GM18498 (cell line): ENCODE results near the gene LONP1.
A peak's percentile ranks its signal among the peaks of the same experiment; 100 is the strongest.
"Not testable (repeated sequence)": the region's sequence is repeated elsewhere in the genome, so short reads cannot be mapped to it uniquely, and the experiment has no call there.

ENCODE experiments used
- ATAC-seq: cut with Tn5 transposase; IDR thresholded peaks from one replicate; pipeline ENCODE4 v1.9.1; 2021; ENCODE audit warnings: mild to moderate bottlenecking, moderate library complexity; ENCODE audit not compliant: unreplicated experiment

LONP1 gene

GRCh38 chr19:5694167-5694955 lies 25.6 kb downstream of the LONP1 start:
- ATAC-seq: no peak

- no peak for ATAC-seq
These were observed 26.5 kb downstream of the LONP1 start for GRCh38 chr19:5693195-5694166.

DNA sequence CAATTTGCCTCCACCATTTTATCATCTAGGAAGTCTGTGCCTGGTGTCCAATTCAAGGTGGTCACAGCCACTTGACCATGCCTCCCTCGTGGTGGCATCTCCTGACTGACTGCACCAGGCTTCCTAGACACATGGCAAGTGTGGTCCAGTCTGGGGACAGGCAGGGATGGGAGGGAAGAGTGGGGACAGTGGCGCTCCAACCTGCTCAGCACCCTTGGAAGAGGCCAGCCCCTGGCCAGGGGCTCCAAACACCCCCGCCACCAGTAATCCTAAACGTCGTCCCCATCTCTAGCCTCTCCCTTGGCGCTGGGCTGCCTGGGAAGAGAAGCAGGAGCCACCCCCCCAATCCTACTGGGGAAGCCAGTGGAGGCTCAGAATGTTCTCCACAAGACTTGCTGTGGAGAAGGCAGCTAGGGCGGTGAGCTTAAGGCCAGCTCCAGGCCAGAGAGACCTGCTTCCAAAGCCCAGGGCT lies 27.2 kb downstream of the LONP1 start:
- ATAC-seq: no peak

- ATAC-seq: no peak
These were observed 27.9 kb downstream of the LONP1 start for GRCh38 chr19:5691822-5692722.

- ATAC-seq: no peak
These were observed 28.8 kb downstream of the LONP1 start for GRCh38 chr19:5690955-5691821.

DNA sequence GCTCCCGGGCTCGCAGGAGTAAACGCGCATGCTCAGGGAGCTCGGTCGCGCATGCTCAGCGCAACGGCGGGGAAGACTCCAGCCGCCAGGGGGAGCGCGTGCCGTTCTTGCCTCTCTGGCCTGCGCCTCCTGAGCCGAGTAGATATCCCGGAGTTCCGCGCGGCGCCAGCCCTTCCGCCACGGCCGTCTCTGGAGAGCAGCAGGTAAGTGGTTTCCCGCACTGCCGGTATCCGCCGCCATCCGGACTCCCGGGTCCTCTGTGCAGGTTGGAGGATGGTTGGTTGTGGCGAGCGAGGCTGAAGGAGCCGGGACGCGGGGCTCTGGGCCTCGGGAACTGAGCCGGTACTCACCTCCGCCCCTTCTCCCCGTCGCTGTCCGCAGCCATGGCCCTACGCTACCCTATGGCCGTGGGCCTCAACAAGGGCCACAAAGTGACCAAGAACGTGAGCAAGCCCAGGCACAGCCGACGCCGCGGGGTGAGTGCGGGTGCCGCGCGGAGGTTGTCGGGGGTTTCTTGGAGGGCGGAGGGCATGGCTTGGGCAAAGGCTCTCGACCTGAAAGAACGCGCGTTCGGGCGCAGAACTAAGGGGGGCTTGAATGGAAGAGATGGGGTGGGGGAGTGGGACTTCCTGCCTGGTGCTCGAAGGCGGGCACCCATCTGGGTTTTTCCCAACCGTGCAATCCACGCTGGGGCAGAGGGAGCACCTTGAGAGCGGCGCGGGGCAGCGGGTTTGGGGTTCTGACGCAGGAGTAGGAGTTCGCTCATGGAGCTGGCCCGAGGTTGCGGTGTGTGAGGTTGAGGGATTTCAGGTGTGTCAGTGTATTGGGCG lies 29.6 kb downstream of the LONP1 start, which contains the start of gene RPL36:
TSS of gene RPL36 (plus strand) at position 171 of the 830 bp plus-strand sequence. CDS start at position 384, 213 bp downstream.
- ATAC-seq: peak; percentile 48

DNA sequence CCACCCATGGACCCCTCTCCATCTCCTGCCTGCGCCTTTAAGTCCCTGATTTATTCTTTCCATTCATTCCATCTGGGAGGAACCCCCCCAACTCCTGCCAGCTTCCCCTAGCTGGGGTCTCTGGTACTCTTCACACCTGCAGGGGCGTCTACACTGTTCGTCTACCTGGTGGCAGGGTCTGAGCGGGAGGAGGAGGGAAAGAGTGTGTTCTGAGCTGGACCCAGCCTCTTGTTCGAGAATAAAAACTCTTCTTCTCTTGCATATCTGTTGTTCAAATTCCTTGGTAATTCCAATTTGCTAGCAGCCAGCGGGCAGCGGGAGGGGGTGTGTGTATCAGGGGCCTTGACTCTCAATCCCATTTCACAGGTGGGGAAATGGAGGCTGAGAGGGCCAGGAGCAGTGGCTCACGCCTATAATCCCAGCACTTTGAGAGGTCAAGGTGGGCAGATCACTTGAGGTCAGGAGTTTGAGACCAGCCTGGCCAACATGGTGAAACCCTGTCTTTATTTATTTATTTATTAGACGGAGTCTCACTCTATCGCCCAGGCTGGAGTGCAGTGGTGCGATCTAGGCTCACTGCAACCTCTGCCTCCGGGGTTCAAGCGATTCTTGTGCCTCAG lies 31.6 kb downstream of the LONP1 start:
- ATAC-seq: not testable (repeated sequence)

GRCh38 chr19:5687360-5688198 lies 32.4 kb downstream of the LONP1 start:
- no peak for ATAC-seq

- peak; percentile 56 for ATAC-seq
These were observed 33.1 kb downstream of the LONP1 start for GRCh38 chr19:5686647-5687359.

- ATAC-seq: no peak
These were observed 33.7 kb downstream of the LONP1 start for GRCh38 chr19:5686326-5686646.

DNA sequence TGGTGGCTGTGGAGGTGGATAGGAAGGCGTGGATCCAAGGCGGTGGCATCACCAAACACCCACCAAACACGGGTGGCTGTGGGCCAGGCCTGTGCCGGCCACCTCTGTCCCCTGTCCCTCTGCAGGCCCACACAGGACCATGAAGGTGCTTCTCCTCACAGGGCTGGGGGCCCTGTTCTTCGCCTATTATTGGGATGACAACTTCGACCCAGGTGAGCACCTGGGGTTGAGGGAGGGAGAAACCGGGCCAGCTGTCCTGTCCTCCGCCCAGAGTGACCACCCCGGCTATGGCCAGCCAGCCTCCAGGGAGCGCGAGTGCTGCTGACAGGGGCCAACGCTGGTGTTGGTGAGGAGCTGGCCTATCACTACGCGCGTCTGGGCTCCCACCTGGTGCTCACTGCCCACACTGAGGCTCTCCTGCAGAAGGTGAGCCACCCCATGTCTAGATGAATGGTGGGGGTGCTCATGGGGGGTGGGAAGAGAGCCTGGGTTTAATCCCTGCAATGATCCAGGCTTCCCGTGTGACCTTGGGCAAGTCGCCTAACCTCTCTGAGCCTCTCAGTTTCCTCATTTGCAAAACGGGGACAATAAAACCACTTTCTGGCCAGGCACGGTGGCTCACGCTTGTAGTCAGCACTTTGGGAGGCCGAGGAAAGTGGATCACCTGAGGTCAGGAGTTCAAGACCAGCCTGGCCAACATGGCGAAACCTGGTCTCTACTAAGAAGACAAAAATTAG lies 35.1 kb downstream of the LONP1 start:
- no peak for ATAC-seq

DNA sequence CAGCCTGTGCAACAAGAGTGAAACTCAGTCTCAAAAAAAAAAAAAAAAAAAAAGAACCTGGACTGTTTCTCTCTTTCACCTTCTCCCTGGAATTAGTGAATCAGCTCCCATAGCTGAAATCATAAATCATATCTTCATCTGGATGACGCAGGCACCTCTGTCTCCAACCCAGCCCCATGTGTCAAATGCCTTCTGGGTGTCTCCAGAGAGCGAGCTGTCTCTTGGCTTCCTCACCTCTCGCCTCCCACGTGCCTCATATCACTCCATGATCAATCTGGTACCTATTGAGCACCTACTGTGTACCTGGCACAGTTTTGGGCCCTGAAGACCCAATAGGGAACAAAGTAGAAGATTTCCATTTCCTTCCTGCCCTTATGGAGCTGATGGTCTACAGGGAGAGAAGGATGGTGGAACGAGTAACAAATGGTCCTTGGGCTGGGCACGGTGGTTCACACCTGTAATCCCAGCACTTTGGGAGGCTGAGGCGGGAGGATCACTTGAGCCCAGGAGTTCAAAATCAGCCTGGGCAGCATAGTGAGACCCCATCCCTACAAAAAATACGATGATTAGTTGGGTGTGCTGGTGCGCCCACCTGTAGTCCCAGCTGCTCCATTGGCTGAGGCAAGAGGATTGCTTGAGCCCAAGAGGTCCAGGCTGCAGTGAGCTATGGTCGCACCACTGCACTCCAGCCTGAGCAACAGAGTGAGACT lies 36.6 kb downstream of the LONP1 start:
- ATAC-seq: no peak

- no peak for ATAC-seq
These were observed 37.9 kb downstream of the LONP1 start for GRCh38 chr19:5682107-5682482.

- no peak for ATAC-seq
These were observed 38.4 kb downstream of the LONP1 start for GRCh38 chr19:5681391-5682106.
